Breast epithelium (tissue), 4 donors: ENCODE data around the gene KRTCAP3. TPM values are rescaled to one million over a fixed set of nuclear protein-coding genes. Genes with fewer than 3 reads are reported as not detected.

Source experiments
- DNase-seq, 2 donors: peaks; one replicate each; pipeline ENCODE4 v3.0.0-alpha.2; 2019; ENCODE audit warnings: low spot score in 2 of 2
- H3K27ac ChIP-seq, 2 donors: fragments of 200-600 bp; sonication (generic) in 1 of 2; one replicate each; pipeline ENCODE4 v1.5.1; 2016 to 2019; ENCODE audit warnings: mild to moderate bottlenecking in 1 of 2
- H3K27me3 ChIP-seq, 2 donors: fragments of 200-600 bp; sonication (generic) in 1 of 2; one replicate each; pipeline versions ENCODE4 v1.5.1 to v1.6.0; 2017 to 2019; ENCODE audit warnings: control low read depth in 1 of 2, mild to moderate bottlenecking in 1 of 2
- H3K36me3 ChIP-seq: fragments of 200-600 bp; one replicate; pipeline ENCODE4 v1.5.1; 2019
- H3K4me1 ChIP-seq, 2 donors: fragments of 200-600 bp; sonication (generic); one replicate each; pipeline ENCODE4 v1.5.1; 2016 to 2019; ENCODE audit warnings: control low read depth in 1 of 2
- H3K4me3 ChIP-seq, 3 donors: fragments of 200-600 bp; sonication (generic); 1 replicate in 2 of 3; 2 replicates in 1 of 3; pipeline ENCODE4 v1.5.1; 2016 to 2019; ENCODE audit warnings: mild to moderate bottlenecking in 3 of 3, moderate library complexity in 2 of 3
- H3K9me3 ChIP-seq, 2 donors: fragments of 200-600 bp; sonication (generic) in 1 of 2; one replicate each; pipeline ENCODE4 v1.5.1; 2016 to 2019; ENCODE audit warnings: control low read depth in 1 of 2
- CTCF ChIP-seq, 3 donors: fragments of 450-650 bp; IDR thresholded peaks; one replicate each; pipeline ENCODE4 v1.5.1; 2016 to 2017; ENCODE audit warnings: antibody characterized with exemption in 3 of 3, mild to moderate bottlenecking in 3 of 3, moderate library complexity in 3 of 3
- POLR2A ChIP-seq: fragments of 450-650 bp; IDR thresholded peaks from one replicate; pipeline ENCODE4 v1.6.1; 2016; ENCODE audit warnings: antibody characterized with exemption, mild to moderate bottlenecking, moderate library complexity
- POLR2AphosphoS5 ChIP-seq, 3 donors: sonication (generic); formaldehyde crosslinking; IDR thresholded peaks; one replicate each; pipeline ENCODE4 v1.6.1; 2017; ENCODE audit warnings: antibody characterized with exemption in 3 of 3
- intact Hi-C: fragments of 100-400 bp; cut with DNase I; formaldehyde crosslinking; loops from one replicate; pipeline ENCODE4 v1.15.1; 2023; ENCODE audit warnings: low total_unique reads
- total RNA-seq, 3 donors: library from RNA; depleted of rRNA; stranded (reverse); fragments of >200 nt; gene quantifications; one replicate each; pipeline ENCODE4 v1.1.0, GENCODE V29; 2016

Gene KRTCAP3
- total RNA-seq, 3 donors from 2014 or later, result 3.8 to 31.2 (median 14.7) TPM

- TF ChIP-seq POLR2AphosphoS5 (IDR thresholded peaks at IDR 0.05) (no peak), CTCF (IDR thresholded peaks at IDR 0.05) (no peak), POLR2A (no peak)
- Histone ChIP-seq H3K9me3 (no peaks in the 10 kb centered on the region), H3K36me3 (no peaks in the 10 kb centered on the region), H3K4me3 (no peak overlapping the region), H3K4me1 (no peaks in the 10 kb centered on the region), H3K27me3 (no peaks in the 10 kb centered on the region), H3K27ac (no peak overlapping the region)
- DNase-seq, result no peak
- intact Hi-C loops, result no loop called here
Observed at GRCh38 chr2:27441226-27441926, 805 bp upstream of the KRTCAP3 start.

- intact Hi-C loops, result no loop called here
- H3K27me3 ChIP-seq, result no peaks in the 10 kb centered on the region
- peak overlapping the region in 2 of 3 donors; percentile 57 to 67 for H3K4me3 ChIP-seq
- TF ChIP-seq POLR2AphosphoS5 (IDR thresholded peaks at IDR 0.05) (no peak), CTCF (IDR thresholded peaks at IDR 0.05) (no peak), POLR2A (no peak)
- peak overlapping the region; percentile 76 to 89 for H3K27ac ChIP-seq
- no peaks in the 10 kb centered on the region for H3K4me1 ChIP-seq
- no peaks in the 10 kb centered on the region for H3K36me3 ChIP-seq
- DNase-seq, result no peak
- H3K9me3 ChIP-seq, result no peaks in the 10 kb centered on the region
Observed at GRCh38 chr2:27442920-27443282, 720 bp downstream of the KRTCAP3 start.

GRCh38 chr2:27445155-27445554, 3.0 kb downstream of the KRTCAP3 start:
- Histone ChIP-seq H3K36me3 (no peaks in the 10 kb centered on the region), H3K4me3 (no peak overlapping the region), H3K27ac (peak overlapping the region; percentile 82 to 89), H3K27me3 (no peaks in the 10 kb centered on the region), H3K4me1 (no peaks in the 10 kb centered on the region), H3K9me3 (no peaks in the 10 kb centered on the region)
- intact Hi-C loops, result no loop called here
- no peak for DNase-seq
- no peak for TF ChIP-seq POLR2A
- no peak for TF ChIP-seq POLR2AphosphoS5 (IDR thresholded peaks at IDR 0.05)
- no peak for TF ChIP-seq CTCF (IDR thresholded peaks at IDR 0.05)

- H3K4me3 ChIP-seq, result peak overlapping the region in 1 of 3 donors; percentile 12
- peak in 1 of 2 donors; percentile 20 for DNase-seq
- H3K9me3 ChIP-seq, result no peaks in the 10 kb centered on the region
- H3K4me1 ChIP-seq, result no peaks in the 10 kb centered on the region
- no peaks in the 10 kb centered on the region for H3K27me3 ChIP-seq
- H3K36me3 ChIP-seq, result no peaks in the 10 kb centered on the region
- peak overlapping the region; percentile 82 to 89 for H3K27ac ChIP-seq
- TF ChIP-seq CTCF (IDR thresholded peaks at IDR 0.05), result no peak
- intact Hi-C loops, result no loop called here
Observed at GRCh38 chr2:27445615-27446014, 3.4 kb downstream of the KRTCAP3 start.

GRCh38 chr2:27446057-27446456, 3.9 kb downstream of the KRTCAP3 start:
- intact Hi-C loops, result no loop called here
- H3K36me3 ChIP-seq, result no peaks in the 10 kb centered on the region
- DNase-seq, result peak; percentile 71 to 90
- H3K27me3 ChIP-seq, result no peaks in the 10 kb centered on the region
- H3K4me1 ChIP-seq, result no peaks in the 10 kb centered on the region
- peak overlapping the region in 1 of 3 donors; percentile 12 for H3K4me3 ChIP-seq
- H3K27ac ChIP-seq, result peak overlapping the region; percentile 82 to 89
- H3K9me3 ChIP-seq, result no peaks in the 10 kb centered on the region
- TF ChIP-seq POLR2AphosphoS5 (IDR thresholded peaks at IDR 0.05) (peak in 1 of 3 donors; percentile 50), POLR2A (no peak), CTCF (IDR thresholded peaks at IDR 0.05) (no peak)
